Keratinocyte (primary cell): ENCODE data around the gene DPYSL5.

Experiments used
- CTCF ChIP-seq, 3 experiments: IDR thresholded peaks in 1 of 3; conservative IDR thresholded peaks in 1 of 3; optimal IDR thresholded peaks in 1 of 3; 2 replicates in 2 of 3; 3 replicates in 1 of 3; pipeline versions ENCODE3 to v1.5.1; 2011; ENCODE audit warnings: low read length in 3 of 3, mild to moderate bottlenecking in 3 of 3, moderate library complexity in 2 of 3, control low read depth in 1 of 3, inconsistent platforms in 1 of 3; ENCODE audit not compliant: insufficient read depth in 2 of 3; ENCODE audit errors: extremely low read depth in 1 of 3
- EZH2 ChIP-seq: IDR thresholded peaks from one replicate; pipeline ENCODE4 v1.6.1; 2012; ENCODE audit warnings: inconsistent platforms, mild to moderate bottlenecking, low read length, moderate library complexity

GRCh38 chr2:26998323-26998722 is 150.4 kb downstream of the DPYSL5 start:
- TF ChIP-seq CTCF (optimal IDR thresholded peaks at IDR 0.05 in 1 of 3, IDR thresholded peaks at IDR 0.05 in 1 of 3, conservative IDR thresholded peaks at IDR 0.05 in 1 of 3; ENCODE audit: extremely low read depth in 1 of 3, insufficient read depth in 2 of 3, low read length in 3 of 3) (no peak), EZH2 (no peak)
